Measurements from ENCODE around the gene LPAR1.

LPAR1 gene

DNA sequence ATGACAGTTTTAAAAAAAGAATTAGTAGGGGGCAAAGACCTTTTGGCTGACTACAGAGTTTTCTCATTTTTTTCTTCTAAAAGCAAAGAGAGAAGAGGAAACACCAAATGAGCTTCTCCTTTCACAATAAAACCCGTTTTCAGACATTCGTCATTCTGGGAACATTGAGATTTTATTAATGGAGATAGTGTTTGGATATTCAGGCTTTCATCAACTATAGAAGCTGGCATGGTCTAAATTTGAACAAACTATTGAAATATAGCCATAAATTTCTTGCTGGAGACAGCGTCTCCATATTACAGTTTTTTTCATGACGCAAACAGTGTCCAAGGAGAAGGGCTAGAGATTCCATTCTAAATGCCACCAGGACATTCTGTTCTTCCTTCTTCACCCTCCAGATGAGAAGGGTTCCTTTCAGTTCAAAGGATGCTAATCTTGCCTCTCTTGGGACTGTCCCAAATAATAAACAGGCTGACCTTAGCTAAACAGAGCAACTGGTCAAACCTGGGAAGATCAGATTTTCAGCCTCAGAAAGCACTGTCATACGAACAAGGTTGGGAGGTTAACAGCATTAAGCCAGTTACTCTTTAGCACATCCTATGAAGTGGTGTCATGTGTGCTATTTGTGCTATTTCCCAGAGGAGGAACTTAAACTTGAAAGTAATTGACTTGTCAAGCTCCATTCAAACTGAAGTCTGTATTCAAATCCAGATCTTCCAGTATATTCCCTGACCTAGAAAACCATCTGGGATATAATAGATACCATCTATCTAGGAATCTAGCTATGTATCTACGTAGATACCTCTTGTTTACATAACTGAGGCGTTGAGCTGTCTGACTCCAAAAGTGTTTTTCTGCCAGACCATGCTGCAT lies 125.6 kb downstream of the LPAR1 start:
- DNase-seq = no peak

DNA sequence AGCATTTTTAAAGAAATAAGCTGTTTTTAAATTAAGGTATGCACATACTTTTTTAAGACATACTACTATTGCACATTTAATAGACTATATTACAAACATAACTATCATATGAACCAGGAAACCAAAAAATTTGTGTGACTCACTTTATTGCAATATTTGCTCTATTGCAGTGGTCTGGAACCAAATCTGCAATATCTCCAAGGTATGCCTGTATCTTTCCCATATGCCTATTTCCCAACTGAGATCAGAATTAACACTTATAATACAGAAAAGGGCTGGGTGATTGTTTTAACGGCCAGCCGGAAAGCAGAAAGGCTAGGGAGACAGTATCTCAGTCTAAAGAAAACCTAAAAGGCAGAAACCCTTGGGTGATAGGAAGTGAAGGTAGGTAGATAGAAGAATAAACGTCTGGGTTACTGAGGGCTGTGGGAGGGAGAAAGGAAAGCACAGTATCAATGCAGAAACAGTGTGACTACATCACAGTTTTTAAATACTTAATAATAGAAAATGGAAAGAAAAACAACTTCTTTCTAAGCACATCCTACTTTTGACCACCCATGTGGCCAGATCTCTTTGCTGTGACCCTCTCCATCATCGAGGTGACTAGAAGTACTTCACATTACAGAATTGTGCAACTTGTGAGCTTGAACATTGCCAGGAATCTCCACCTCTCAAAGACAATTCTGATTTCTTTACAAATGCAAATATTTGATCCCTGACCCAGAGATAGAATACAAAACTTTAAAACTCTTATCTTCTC lies 126.4 kb downstream of the LPAR1 start:
- DNase-seq = no peak

DNA sequence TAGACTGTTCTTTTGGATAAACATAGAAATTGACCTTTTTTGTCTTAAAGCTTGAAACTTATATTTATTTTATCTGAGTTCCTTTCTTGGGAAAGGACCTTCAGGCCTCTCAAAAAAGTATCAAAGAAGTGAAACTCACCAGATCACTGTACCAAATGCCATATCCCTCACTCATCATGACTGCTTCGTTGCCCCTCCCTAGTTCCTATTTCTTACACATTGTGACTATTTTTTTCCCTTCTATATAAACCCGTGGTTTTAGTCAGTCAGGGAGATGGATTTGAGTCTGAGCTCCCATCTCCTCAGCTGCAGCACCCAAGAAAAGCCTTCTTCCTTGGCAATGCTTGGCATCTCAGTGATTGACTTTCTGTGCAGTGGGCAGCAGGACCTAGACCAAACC lies 129.4 kb downstream of the LPAR1 start:
- DNase-seq = no peak

DNA sequence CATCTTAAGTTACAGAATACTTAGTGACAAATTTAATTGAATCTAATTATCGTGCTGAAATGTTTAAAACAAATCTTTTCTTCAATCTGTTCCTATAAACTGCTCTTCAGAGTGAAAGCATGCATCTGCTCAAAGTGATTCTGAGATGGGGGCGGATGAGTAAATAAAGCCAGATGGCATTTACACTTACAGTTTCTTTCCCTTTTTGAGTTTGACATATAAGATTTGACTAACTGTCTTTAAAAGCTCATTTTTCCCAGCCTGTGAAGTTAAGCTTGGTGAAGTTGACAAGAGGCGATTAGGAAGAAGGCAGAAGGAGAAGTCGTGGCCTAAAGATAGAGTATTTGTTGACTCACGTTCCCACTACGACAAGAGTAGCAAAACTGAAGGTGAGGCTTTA lies 137.4 kb downstream of the LPAR1 start:
- peak; percentile 50 for DNase-seq

DNA sequence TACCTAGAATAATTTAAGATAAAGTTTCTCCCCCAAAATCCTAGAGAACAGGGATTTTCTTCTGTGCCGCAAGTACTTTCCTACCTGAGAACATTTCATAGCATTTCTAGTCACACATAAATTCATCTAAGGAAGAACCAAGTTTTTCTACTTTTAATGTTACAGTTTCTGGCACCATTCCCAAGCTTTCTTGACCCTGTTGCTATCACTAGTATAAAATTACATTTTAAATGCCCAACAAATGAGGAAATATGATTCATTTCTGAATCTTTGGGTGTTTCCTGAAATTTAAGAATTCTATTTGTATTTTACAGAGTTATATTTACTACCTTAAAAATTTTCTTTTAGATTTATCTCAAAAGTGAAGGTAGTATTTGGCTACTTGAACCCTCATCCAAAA lies 137.8 kb downstream of the LPAR1 start:
- DNase-seq = no peak

DNA sequence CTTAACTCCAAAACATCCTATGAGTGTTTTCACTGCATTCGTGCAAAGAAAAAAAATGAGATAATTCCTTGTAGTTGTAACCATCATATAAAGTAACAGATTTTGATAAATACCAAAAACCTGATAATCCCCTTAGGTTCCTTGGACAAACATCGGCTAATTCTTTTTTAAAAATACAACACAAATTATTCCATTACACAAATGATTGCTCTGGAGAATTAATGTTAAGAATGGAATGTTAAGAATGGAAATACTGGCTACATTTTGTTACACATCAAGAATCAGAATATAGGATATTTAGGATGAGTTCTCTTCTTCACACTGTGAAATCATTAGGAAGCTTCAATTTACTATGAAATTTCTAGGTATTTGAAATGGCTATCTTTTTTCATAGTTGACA lies 139.4 kb downstream of the LPAR1 start:
- no peak for DNase-seq

DNA sequence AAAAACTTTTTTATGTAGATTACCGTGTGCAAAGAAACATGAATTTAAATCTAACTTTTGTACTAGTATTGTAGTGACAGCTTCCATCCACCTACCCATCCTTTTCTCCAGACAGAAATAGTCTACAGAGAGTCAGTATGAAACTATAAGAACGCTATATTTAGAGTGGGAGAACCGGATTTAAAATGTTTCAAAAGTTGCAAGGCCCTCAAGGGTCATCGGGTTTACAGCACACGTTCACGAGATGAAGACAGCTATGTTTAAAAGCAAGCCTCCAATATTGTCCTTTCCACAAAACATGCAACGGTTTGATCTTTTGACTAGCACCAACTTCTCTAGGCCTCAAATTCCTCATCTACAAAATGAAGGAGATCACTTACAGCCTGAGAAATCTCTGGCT lies 139.9 kb downstream of the LPAR1 start:
- DNase-seq = no peak

DNA sequence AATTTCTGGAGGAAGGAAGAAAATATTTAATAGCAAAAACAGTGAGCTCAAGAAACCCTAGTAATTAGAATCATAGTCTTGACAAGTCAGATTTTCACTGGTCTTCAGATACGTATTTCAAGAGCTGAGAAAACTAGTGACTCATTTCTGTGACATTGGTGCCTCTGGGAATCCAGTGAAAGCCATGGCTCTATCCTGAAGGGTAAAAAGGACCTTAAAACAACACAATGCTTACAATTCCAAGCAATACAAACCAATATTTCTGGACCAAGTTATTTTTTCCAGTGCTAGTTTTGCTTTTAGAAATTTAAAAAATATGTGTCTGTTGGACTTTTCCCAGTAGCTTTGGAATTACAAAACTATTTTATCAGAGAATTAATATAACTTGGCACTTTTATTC lies 140.3 kb downstream of the LPAR1 start:
- DNase-seq = no peak

DNA sequence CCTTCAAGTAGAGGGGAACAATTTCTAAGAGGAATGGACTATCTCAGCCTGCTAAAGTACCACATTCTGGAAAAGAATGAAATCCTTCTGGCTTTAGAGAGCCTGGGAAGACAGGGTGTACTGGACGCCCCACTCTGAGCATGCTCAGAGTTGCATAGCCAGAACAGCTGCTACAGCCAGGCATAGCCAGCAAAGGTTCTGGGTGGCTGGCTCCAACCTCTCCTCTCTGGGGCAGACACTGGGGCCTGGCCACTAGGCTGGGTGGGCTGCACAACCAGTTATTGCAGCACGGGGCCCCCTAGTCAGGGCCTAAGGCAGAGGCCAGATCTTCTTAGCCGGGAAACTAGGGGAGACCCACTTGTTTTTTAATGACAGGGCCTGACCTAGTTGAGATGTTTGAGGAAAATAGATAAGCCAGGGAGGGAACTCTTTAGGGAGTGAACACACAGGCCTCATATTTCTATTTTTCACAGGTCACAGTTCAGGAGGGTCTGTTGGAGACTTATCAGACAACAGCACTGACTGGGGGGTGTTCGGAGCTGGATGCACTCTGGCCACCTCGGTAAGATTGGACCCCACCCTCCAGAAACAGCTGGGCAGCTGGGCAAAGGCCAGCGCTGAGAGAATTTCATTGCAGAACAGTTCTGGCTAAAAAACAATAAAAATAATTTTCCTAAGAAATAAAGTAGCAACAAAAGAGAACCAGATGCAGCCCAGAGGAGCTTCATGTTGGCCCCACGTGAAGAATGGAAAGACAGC lies 142.9 kb downstream of the LPAR1 start:
- DNase-seq = no peak

DNA sequence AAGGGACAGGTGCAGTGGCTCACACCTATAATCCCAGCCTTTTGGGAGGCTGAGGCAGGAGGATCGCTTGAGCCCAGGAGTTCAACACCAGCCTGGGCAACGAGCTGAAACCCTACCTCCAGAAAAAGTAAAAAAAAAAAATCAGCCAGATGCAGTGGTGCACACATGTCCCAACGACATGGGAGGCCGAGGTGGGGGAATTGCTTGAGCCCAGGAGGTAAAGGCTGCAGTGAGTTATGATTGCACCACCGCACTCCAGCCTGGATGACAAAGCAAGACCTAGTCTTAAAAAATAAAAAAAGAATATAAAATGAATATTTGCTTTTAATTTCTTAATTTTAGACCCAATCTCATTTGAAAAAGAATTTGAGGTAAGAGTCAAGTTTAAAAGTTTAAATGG lies 143.5 kb downstream of the LPAR1 start:
- DNase-seq = no peak

DNA sequence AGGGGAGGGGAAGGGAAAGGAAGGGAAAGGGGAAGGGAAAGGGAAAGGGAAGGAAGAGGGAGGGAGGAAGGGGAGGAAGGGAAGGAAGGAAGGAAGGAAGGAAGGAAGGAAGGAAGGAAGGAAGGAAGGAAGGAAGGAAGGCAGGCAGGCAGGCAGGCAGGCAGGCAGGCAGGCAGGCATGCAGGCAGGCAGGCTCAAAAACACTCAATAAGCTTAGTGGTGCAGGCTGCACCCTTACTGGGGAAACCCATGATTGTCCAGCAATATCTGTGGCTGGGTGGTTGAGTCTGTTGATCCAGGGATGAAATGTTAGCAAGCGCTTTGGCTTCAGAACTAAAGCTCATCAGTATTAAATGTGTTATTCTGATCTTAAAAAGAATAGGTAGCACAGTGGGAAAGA lies 145.6 kb downstream of the LPAR1 start:
- DNase-seq = no peak

DNA sequence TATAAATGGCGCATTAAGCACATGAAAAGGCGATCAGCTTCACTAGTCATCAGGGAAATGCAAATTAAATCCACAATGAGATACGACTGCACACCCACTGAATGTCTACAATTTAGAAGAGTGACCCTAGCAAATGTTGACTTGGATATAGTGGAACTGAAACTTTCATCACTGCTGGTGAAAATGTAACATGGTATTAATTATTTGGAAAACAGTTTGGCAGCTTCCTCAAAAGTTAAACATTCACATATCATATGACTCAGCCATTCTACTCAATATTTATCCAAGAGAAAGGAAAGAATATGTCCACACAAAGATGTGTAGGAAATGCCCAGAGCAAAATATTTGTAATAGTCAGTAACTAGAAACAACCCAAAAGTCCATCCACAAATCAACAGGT lies 146.5 kb downstream of the LPAR1 start:
- DNase-seq = no peak

DNA sequence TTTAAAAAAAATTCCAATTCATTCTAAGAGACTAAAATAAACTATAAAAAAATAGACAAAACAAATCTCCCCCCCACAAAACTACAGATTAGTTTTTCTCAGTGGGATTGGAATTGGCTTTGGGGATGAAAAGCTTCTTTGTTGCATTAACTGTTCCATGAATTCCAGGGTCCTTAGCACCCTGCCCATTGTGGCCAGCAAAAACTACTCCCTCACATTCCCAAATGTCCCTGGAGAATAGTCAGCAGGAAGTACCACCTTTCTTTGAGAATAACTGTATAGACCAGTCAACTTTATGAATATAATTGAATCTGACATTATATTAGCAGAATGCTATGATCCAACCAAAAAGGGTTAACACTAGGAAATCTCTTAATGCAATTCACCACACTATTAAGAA lies 147.9 kb downstream of the LPAR1 start:
- no peak for DNase-seq

DNA sequence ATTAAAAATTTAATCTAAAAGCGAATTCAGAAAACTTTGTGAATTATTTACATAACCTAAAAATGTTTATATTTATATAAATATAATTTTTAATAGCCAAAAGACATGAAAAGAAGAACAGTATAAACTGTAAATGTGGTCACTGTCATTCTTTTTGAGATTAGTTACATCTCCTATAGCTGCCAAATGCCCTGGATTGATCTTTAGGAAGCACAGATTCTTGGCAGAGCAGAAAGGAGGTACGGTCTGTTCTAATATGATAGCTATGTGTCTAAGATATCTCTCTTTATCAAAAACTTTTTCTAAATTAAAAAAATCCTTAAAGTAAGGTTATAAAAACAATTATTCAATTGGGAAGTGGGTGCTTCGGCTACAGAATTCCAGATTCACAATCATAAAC lies 151.0 kb downstream of the LPAR1 start:
- DNase-seq = no peak

DNA sequence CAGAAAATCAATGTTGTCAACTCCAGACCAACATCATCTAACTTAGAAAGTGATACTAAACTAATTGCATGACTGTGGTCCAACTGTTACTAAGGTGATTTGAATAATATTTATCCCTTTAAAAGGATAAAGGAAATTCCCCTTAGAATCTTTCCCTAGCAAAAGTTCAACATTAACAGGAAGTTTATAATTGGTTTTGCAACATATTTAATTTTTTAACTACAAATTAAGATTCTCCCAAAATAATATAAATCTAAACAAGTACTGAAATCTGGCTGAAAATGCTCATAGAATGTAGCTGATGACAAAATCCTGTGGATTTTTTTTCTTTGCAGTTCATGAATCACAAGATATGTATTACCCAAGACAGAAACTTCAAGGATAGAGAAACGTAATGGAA lies 151.4 kb downstream of the LPAR1 start:
- DNase-seq = no peak

DNA sequence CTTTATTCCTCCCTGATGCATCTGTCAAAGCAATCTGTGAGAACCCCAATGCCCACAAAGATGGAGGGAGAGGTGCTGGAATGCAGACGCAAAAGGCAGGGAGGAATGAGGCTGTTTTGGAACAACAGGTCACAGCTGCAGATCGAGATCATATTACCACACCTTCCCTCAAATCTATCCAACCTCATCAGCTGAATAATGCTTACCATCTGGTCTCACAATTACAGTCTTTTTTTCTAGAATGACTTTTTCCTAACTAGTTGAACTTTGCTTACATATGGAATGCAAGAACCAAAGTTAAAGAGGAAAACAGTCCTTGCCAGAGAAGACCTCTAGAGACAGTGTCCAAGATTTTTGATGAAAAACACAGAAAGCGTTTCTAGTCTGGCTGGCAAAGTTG lies 158.1 kb downstream of the LPAR1 start:
- peak; percentile 13 for DNase-seq

DNA sequence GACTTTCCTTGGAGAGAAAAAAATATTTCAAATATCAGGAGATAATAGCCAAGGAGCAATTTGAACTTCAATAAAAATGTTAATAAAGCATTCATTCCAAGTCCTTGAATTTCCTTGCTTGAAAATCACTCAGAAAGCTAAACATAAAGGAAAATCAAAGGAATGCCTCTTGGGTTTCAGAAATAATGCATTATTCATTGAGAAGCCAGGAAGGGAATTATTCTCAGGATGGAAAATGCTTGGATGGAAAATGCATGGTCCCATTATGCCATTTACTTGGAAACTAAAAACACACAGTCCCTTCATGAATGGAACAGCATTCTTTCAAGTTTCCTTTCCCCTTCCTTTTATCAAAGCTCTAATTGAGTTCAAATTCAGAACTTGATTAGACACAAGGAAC lies 160.9 kb downstream of the LPAR1 start:
- no peak for DNase-seq

DNA sequence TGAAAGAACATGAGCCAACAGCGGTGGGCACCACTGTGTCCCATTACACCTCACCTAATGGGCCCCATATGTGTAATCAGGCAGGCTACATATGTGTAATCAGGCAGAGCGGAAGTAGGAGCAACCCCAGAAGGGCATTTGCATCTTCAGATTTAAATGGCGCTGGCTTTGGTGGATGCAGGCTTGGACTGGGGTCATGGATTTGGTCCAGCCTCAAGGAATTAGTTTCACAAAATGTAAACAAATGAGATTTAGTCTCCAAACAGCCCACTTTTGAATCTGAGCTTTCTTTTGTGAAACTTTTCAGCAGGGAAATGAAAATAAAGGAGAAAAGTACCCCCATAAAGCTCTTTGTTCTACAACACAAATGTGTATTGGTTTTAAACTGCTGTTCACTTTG lies 161.3 kb downstream of the LPAR1 start:
- no peak for DNase-seq

DNA sequence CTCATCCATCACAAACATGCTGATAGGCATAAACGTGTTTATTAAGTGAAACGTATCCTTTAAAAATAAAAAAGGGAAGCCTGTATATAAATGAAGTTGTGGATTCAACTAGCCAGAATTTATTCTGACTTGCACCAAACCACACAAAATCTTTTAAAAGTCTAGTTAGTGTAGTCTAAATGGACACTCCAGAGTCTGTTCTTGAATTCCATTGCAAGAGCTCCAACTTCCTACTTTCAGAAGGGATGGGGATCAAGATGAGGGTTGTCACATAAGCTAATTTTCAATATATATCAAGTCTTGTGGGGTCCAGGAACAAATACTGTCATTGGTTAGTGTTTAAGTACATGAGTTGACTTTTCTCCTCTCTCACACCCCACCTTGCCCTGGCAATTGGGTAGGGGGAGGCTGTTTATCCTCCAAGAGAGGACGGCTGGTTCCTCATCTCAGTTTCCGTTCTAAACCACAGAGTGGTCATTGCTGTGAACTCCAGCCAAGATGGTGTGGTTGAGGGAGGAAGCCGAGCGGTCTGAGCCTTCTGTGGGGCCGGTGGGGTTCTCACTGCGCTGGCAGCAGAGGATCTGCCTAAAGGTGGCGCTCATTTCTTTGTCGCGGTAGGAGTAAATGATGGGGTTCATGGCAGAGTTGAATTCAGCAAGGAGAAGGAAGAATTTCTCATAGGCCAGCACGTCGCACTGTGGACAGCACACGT lies 163.2 kb downstream of the LPAR1 start:
- DNase-seq = no peak

DNA sequence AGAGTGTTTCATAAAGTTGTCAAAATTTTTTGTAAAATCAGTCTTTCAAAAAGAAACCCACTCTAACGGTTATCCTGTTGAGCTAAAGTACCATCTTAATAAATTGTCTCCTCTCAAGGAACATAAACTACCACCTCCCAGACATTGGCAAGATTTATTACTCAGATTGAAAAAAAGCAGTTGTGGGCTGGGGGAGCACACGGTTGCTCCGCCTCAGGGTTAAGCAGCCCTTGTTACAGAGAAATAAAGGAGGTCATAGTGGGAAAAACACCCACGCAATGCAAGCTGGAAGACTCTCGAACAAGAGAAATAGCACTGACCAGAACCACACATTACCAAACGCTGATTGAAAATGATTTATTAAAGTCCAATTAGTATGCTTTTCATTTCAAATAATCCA lies 165.3 kb downstream of the LPAR1 start:
- no peak for DNase-seq

DNA sequence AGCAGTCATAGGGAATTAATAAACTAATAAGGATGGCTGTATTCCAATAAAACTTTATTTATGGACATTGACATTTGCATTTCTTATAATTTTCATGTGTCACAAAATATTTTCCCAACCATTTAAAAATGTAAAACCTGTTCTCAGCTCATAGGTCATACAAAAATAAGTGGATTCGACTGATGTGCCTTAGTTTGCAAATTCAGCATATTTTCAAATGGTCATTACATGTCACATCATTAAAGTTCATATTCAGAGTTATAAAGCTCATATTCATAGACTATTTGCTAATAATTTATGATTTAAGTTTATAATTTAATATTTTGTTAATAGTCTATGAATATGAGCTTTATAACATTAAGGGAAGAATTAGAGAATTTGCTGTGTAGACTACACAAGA lies 166.5 kb downstream of the LPAR1 start:
- no peak for DNase-seq

DNA sequence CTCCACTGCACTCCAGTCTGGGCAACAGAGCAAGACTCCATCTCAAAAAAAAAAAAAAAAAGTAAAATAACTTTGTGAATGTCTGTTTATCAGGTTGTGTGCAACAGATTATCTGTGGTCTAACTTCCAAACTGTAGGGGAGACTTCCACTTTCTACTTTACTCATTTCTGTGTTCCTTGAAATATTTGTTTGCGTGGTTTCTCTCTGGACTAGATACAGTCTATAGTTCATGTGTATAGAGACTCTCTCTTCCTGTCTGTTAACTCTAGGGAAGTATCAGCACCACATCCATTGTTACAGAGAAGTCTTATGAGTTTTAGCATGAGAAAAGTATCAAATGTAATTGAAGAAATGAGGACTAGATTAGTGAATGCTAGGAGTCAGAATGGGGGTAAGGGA lies 168.3 kb downstream of the LPAR1 start:
- DNase-seq = no peak

DNA sequence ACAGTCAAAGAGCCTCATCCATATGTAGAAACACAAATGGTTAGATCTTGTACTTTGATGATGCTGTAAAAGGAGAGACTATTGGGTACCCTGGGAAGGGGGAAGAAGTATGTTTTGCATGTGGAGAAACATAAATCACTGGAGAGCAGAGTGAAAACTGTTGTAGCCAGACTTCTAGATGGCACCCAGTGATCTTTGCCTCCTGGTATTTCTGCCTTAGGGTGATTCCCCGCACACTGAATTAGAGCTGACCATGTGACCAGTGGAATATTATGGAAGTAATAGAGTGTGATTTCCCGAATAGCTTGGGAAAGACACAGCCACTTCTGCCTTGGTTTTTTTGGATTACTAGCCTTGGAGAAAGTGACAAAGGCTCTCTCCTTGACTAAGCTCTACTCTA lies 174.3 kb downstream of the LPAR1 start:
- DNase-seq = no peak

All from NCI-H69 (cell line).